Measurements from ENCODE around the gene KCNIP1. TPM values are rescaled to one million over a fixed set of nuclear protein-coding genes. Genes with fewer than 3 reads are reported as not detected.

The KCNIP1 gene
- total RNA-seq, 2 experiments from 2014 or later = not detected

DNA sequence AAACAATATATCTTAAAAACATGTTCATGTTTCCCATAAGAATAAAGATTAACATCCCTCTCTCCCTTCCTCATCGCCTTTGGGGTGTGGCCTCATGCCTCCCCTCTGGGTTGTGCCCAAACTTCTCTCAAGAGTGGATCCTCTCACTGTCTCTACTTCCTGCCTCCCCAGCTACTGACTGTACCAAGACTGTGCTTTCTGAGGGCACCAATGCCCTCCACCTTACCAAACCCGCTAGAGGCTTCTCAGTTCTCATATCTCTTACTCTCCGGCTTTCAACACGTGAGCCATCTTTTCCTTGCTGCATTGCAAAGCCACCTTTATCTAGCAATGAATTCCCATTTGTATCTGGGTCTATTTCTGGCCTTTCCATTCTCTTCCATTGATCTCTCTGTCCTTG, 34.4 kb upstream of the KCNIP1 start:
- H3K9me3 Mint-ChIP-seq = no peaks in the 10 kb centered on the region
- H3K36me3 Mint-ChIP-seq (ENCODE audit: low read depth) = no peaks in the 10 kb centered on the region
- Histone ChIP-seq H3K36me3 (ENCODE audit: insufficient read depth, low read length) (no peaks in the 10 kb centered on the region), H3K27me3 (ENCODE audit: control insufficient read depth in 1 of 2, insufficient read depth in 2 of 2, low read length in 2 of 2) (peaks cover 5 to 8% of the 10 kb centered on the region in 2 experiments), H3K4me1 (ENCODE audit: insufficient read depth, low read length) (no peaks in the 10 kb centered on the region), H3K9me3 (ENCODE audit: control insufficient read depth in 1 of 2, insufficient read depth in 1 of 2, low read length in 2 of 2) (no peaks in the 10 kb centered on the region), H3K27ac (ENCODE audit: low read depth in 1 of 2, low read length in 2 of 2) (no peak overlapping the region), H3K4me3 (ENCODE audit: low read length) (no peak overlapping the region)
- TF ChIP-seq, protein P1, sequence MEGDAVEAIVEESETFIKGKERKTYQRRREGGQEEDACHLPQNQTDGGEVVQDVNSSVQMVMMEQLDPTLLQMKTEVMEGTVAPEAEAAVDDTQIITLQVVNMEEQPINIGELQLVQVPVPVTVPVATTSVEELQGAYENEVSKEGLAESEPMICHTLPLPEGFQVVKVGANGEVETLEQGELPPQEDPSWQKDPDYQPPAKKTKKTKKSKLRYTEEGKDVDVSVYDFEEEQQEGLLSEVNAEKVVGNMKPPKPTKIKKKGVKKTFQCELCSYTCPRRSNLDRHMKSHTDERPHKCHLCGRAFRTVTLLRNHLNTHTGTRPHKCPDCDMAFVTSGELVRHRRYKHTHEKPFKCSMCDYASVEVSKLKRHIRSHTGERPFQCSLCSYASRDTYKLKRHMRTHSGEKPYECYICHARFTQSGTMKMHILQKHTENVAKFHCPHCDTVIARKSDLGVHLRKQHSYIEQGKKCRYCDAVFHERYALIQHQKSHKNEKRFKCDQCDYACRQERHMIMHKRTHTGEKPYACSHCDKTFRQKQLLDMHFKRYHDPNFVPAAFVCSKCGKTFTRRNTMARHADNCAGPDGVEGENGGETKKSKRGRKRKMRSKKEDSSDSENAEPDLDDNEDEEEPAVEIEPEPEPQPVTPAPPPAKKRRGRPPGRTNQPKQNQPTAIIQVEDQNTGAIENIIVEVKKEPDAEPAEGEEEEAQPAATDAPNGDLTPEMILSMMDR (IDR thresholded peaks at IDR 0.05) = no peak
- H3K4me3 Mint-ChIP-seq = no peak overlapping the region
- DNase-seq (no peak), ATAC-seq (ENCODE audit: poor library complexity) (no peak)
- no peaks in the 10 kb centered on the region for H3K4me1 Mint-ChIP-seq (ENCODE audit: low read depth)
- CTCF ChIA-PET = no interaction called here
- intact Hi-C loops (cut with DNase I, micrococcal nuclease) = no loop called here
- peaks cover 13% of the 10 kb centered on the region for H3K27me3 Mint-ChIP-seq
- POLR2A ChIA-PET = no interaction called here
- no peak overlapping the region for H3K27ac Mint-ChIP-seq

DNA sequence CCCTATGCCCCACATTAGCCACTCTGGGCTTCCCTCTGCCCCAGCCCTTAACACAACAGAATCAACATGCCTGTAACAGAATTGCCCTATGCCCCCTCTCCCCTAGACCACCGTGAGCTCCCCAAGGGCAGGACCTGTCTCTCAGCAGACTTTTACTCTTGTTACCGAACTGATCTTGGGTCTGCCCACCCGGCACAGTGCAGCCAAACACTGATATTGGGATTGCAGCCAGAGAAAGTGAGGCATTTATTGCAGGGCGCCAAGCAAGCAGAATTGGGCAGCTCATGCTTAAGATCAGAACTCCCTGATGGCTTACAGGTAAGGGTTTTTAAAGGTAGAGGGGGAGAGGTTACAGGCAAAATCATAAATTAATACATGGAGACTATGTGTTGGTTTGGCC, 33.5 kb upstream of the KCNIP1 start:
- TF ChIP-seq, protein P1 (IDR thresholded peaks at IDR 0.05) = no peak
- DNase-seq = no peak
- ChIA-PET CTCF (no interaction called here), POLR2A (no interaction called here)
- Mint-ChIP-seq H3K4me1 (ENCODE audit: low read depth) (no peaks in the 10 kb centered on the region), H3K36me3 (ENCODE audit: low read depth) (no peaks in the 10 kb centered on the region), H3K9me3 (no peaks in the 10 kb centered on the region), H3K27me3 (peaks cover 15% of the 10 kb centered on the region), H3K4me3 (no peak overlapping the region), H3K27ac (no peak overlapping the region)
- Histone ChIP-seq H3K27ac (ENCODE audit: low read depth in 1 of 2, low read length in 2 of 2) (no peak overlapping the region), H3K27me3 (ENCODE audit: control insufficient read depth in 1 of 2, insufficient read depth in 2 of 2, low read length in 2 of 2) (peaks cover 5% of the 10 kb centered on the region in 2 experiments), H3K4me3 (ENCODE audit: low read length) (no peak overlapping the region), H3K4me1 (ENCODE audit: insufficient read depth, low read length) (no peaks in the 10 kb centered on the region), H3K36me3 (ENCODE audit: insufficient read depth, low read length) (no peaks in the 10 kb centered on the region), H3K9me3 (ENCODE audit: control insufficient read depth in 1 of 2, insufficient read depth in 1 of 2, low read length in 2 of 2) (peaks cover 0 to 4% of the 10 kb centered on the region in 2 experiments)
- intact Hi-C loops (cut with DNase I, micrococcal nuclease) = no loop called here
- no peak for ATAC-seq (ENCODE audit: poor library complexity)

DNA sequence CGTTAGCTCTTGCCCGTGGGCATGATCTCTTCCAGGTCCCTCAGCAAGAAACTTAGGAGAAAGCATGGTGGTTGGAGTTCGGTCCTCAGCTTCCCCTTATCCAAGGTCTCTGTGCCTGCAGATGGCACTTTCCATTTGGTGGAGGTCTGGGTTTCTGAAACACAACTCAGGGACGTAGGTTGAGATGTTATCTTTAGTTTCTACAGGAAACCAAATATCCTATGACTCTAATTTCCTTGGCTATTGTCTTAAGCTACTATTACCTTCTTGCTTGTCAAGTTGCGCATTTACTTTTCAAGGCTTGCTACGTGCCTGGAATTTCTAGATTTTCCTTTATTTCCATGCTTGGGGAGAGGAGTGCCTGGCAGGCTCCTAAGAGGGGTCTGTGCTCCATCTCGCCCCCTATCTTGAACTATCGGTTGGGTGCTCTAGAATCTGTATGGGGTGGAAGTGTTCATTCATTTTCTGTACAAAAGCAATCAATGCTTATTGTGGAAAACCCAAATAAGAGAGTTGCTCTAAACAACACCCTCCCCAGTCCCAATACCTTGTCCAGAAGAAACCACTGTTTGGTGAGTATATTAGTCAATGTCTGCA, 32.9 kb upstream of the KCNIP1 start:
- peaks cover 21% of the 10 kb centered on the region for H3K27me3 Mint-ChIP-seq
- H3K9me3 Mint-ChIP-seq = no peaks in the 10 kb centered on the region
- intact Hi-C loops (cut with DNase I, micrococcal nuclease) = no loop called here
- no peak overlapping the region for H3K4me3 Mint-ChIP-seq
- H3K27ac Mint-ChIP-seq = no peak overlapping the region
- DNase-seq (no peak), ATAC-seq (ENCODE audit: poor library complexity) (no peak)
- H3K4me1 Mint-ChIP-seq (ENCODE audit: low read depth) = no peaks in the 10 kb centered on the region
- Histone ChIP-seq H3K36me3 (ENCODE audit: insufficient read depth, low read length) (no peaks in the 10 kb centered on the region), H3K27me3 (ENCODE audit: control insufficient read depth in 1 of 2, insufficient read depth in 2 of 2, low read length in 2 of 2) (peaks cover 3 to 5% of the 10 kb centered on the region in 2 experiments), H3K9me3 (ENCODE audit: control insufficient read depth in 1 of 2, insufficient read depth in 1 of 2, low read length in 2 of 2) (peaks cover 0 to 4% of the 10 kb centered on the region in 2 experiments), H3K4me1 (ENCODE audit: insufficient read depth, low read length) (no peaks in the 10 kb centered on the region), H3K4me3 (ENCODE audit: low read length) (no peak overlapping the region), H3K27ac (ENCODE audit: low read depth in 1 of 2, low read length in 2 of 2) (no peak overlapping the region)
- ChIA-PET CTCF (no interaction called here), POLR2A (no interaction called here)
- H3K36me3 Mint-ChIP-seq (ENCODE audit: low read depth) = no peaks in the 10 kb centered on the region
- TF ChIP-seq, protein P1 (IDR thresholded peaks at IDR 0.05) = no peak

All from CD4-positive, alpha-beta T cell (primary cell).